ENCODE data around the gene RFX4. TPM values are rescaled to one million over a fixed set of nuclear protein-coding genes. Genes with fewer than 3 reads are reported as not detected.

RFX4 gene
- total and polyA plus RNA-seq, 12 donors = 0.08 TPM; not detected in 11

- no peak for DNase-seq
- peaks cover 0 to 6% (median 0%) of the 10 kb centered on the region in 3 donors for H3K9me3 ChIP-seq (replicated peaks in 1 of 3)
Observed at GRCh38 chr12:106670131-106670530, 87.3 kb downstream of the RFX4 start.

GRCh38 chr12:106671840-106672239 lies 89.0 kb downstream of the RFX4 start:
- Histone ChIP-seq H3K27me3 (peaks cover 15% of the 10 kb centered on the region), H3K4me3 (no peak overlapping the region), H3K9me3 (replicated peaks in 1 of 3) (no peaks in the 10 kb centered on the region), H3K27ac (no peak overlapping the region), H3K4me1 (replicated peaks in 1 of 2) (no peaks in the 10 kb centered on the region), H3K36me3 (replicated peaks in 1 of 2) (no peaks in the 10 kb centered on the region)
- intact Hi-C loops (cut with DNase I) = no loop called here
- TF ChIP-seq, protein P1, sequence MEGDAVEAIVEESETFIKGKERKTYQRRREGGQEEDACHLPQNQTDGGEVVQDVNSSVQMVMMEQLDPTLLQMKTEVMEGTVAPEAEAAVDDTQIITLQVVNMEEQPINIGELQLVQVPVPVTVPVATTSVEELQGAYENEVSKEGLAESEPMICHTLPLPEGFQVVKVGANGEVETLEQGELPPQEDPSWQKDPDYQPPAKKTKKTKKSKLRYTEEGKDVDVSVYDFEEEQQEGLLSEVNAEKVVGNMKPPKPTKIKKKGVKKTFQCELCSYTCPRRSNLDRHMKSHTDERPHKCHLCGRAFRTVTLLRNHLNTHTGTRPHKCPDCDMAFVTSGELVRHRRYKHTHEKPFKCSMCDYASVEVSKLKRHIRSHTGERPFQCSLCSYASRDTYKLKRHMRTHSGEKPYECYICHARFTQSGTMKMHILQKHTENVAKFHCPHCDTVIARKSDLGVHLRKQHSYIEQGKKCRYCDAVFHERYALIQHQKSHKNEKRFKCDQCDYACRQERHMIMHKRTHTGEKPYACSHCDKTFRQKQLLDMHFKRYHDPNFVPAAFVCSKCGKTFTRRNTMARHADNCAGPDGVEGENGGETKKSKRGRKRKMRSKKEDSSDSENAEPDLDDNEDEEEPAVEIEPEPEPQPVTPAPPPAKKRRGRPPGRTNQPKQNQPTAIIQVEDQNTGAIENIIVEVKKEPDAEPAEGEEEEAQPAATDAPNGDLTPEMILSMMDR (IDR thresholded peaks at IDR 0.05) = no peak
- TF ChIP-seq POLR2A (IDR thresholded peaks at IDR 0.05) = no peak
- no peak for DNase-seq
- 69 to 80% (median 74%) methylated on average over 6 of the region's 6 CpGs for whole genome bisulfite sequencing, 4 donors

More at GRCh38 chr12:106670131-106670530, 87.3 kb downstream of the RFX4 start:
- Histone ChIP-seq H3K36me3 (replicated peaks in 1 of 2) (no peaks in the 10 kb centered on the region), H3K4me1 (replicated peaks in 1 of 2) (no peaks in the 10 kb centered on the region), H3K27me3 (peaks cover 15% of the 10 kb centered on the region), H3K4me3 (no peak overlapping the region), H3K27ac (no peak overlapping the region)
- TF ChIP-seq, protein P1 (IDR thresholded peaks at IDR 0.05) = no peak
- no peak for TF ChIP-seq POLR2A (IDR thresholded peaks at IDR 0.05)
- WGBS, 4 donors = 67 to 80% (median 75%) methylated on average over 3 of the region's 3 CpGs
- intact Hi-C loops (cut with DNase I) = no loop called here

- WGBS, 4 donors = 43 to 47% (median 45%) methylated on average over 8 of the region's 8 CpGs
- no peak overlapping the region for H3K4me3 ChIP-seq
- intact Hi-C loops (cut with DNase I) = no loop called here
- H3K27ac ChIP-seq = no peak overlapping the region
- no peaks in the 10 kb centered on the region for H3K9me3 ChIP-seq (replicated peaks in 1 of 3)
- TF ChIP-seq, protein P1 (IDR thresholded peaks at IDR 0.05) = no peak
- TF ChIP-seq POLR2A (IDR thresholded peaks at IDR 0.05) = no peak
- peaks cover 15% of the 10 kb centered on the region for H3K27me3 ChIP-seq
- H3K36me3 ChIP-seq (replicated peaks in 1 of 2) = no peaks in the 10 kb centered on the region
- no peaks in the 10 kb centered on the region for H3K4me1 ChIP-seq (replicated peaks in 1 of 2)
- DNase-seq = no peak
Observed at GRCh38 chr12:106672314-106673025, 89.7 kb downstream of the RFX4 start.

GRCh38 chr12:106673141-106673540 lies 90.3 kb downstream of the RFX4 start:
- Histone ChIP-seq H3K4me3 (no peak overlapping the region), H3K4me1 (replicated peaks in 1 of 2) (no peaks in the 10 kb centered on the region), H3K27me3 (peaks cover 15% of the 10 kb centered on the region), H3K36me3 (replicated peaks in 1 of 2) (no peaks in the 10 kb centered on the region), H3K27ac (no peak overlapping the region), H3K9me3 (replicated peaks in 1 of 3) (no peaks in the 10 kb centered on the region)
- WGBS, 4 donors = 55 to 66% (median 62%) methylated on average over 7 to 8 of the region's 8 CpGs
- TF ChIP-seq, protein P1 (IDR thresholded peaks at IDR 0.05) = no peak
- no peak for TF ChIP-seq POLR2A (IDR thresholded peaks at IDR 0.05)
- DNase-seq = no peak
- intact Hi-C loops (cut with DNase I) = no loop called here

Data from adrenal gland (tissue), 12 donors.